Measurements from ENCODE around the gene SRPX2. TPM values are rescaled to one million over a fixed set of nuclear protein-coding genes. Genes with fewer than 3 reads are reported as not detected.

Gene SRPX2
- total and polyA plus RNA-seq, 12 donors: 9.0 to 73.3 (median 17.9) TPM

- no peak for DNase-seq
- intact Hi-C loops (cut with DNase I): no loop called here
- Histone ChIP-seq H3K9me3 (replicated peaks in 1 of 3) (no peaks in the 10 kb centered on the region), H3K4me1 (replicated peaks in 1 of 2) (no peaks in the 10 kb centered on the region), H3K27me3 (peaks cover 4% of the 10 kb centered on the region), H3K27ac (no peak overlapping the region), H3K4me3 (no peak overlapping the region), H3K36me3 (replicated peaks in 1 of 2) (no peaks in the 10 kb centered on the region)
- 68 to 81% (median 73%) methylated on average over 5 of the region's 5 CpGs for WGBS, 4 donors
- TF ChIP-seq, protein P1, sequence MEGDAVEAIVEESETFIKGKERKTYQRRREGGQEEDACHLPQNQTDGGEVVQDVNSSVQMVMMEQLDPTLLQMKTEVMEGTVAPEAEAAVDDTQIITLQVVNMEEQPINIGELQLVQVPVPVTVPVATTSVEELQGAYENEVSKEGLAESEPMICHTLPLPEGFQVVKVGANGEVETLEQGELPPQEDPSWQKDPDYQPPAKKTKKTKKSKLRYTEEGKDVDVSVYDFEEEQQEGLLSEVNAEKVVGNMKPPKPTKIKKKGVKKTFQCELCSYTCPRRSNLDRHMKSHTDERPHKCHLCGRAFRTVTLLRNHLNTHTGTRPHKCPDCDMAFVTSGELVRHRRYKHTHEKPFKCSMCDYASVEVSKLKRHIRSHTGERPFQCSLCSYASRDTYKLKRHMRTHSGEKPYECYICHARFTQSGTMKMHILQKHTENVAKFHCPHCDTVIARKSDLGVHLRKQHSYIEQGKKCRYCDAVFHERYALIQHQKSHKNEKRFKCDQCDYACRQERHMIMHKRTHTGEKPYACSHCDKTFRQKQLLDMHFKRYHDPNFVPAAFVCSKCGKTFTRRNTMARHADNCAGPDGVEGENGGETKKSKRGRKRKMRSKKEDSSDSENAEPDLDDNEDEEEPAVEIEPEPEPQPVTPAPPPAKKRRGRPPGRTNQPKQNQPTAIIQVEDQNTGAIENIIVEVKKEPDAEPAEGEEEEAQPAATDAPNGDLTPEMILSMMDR (IDR thresholded peaks at IDR 0.05): no peak
- TF ChIP-seq POLR2A (IDR thresholded peaks at IDR 0.05): no peak
Measured at GRCh38 chrX:100611951-100612350, 32.0 kb upstream of the SRPX2 start.

DNA sequence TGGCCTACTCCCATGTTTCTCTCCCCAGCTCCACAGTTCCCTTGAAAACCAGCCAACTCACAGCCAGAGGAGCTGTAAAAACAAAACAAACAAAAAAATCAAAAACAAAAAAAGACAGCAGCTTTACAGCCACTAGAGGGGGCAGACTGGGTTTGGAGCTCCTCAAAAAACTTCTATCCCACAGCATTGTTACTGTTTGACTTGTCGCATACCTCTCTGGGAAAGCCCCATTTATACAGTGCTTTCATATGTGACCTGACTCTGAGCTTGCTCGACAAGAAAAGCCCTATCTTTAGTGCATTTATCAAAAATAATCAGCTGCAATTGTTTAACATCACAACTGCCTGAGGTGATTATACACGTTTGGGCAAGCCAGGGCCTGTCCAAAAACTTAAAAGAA lies 29.0 kb upstream of the SRPX2 start:
- intact Hi-C loops (cut with DNase I): no loop called here
- Histone ChIP-seq H3K4me3 (no peak overlapping the region), H3K27me3 (peaks cover 4% of the 10 kb centered on the region), H3K9me3 (replicated peaks in 1 of 3) (no peaks in the 10 kb centered on the region), H3K36me3 (replicated peaks in 1 of 2) (no peaks in the 10 kb centered on the region), H3K27ac (no peak overlapping the region), H3K4me1 (replicated peaks in 1 of 2) (no peaks in the 10 kb centered on the region)
- DNase-seq: peak in 6 of 7 donors; percentile 17 to 49 (median 28)
- WGBS, 4 donors: 15 to 41% (median 22%) methylated on average over 3 of the region's 3 CpGs
- TF ChIP-seq POLR2A (IDR thresholded peaks at IDR 0.05): no peak
- TF ChIP-seq, protein P1 (IDR thresholded peaks at IDR 0.05): peak; percentile 11 to 41 (median 33)

- no peak for DNase-seq
- H3K27ac ChIP-seq: no peak overlapping the region
- H3K9me3 ChIP-seq (replicated peaks in 1 of 3): no peaks in the 10 kb centered on the region
- TF ChIP-seq, protein P1 (IDR thresholded peaks at IDR 0.05): no peak
- no peak for TF ChIP-seq POLR2A (IDR thresholded peaks at IDR 0.05)
- H3K4me3 ChIP-seq: no peak overlapping the region
- 68 to 80% (median 74%) methylated on average over 4 of the region's 4 CpGs for WGBS, 4 donors
- no peaks in the 10 kb centered on the region for H3K27me3 ChIP-seq
- intact Hi-C loops (cut with DNase I): no loop called here
- no peaks in the 10 kb centered on the region for H3K36me3 ChIP-seq (replicated peaks in 1 of 2)
- no peaks in the 10 kb centered on the region for H3K4me1 ChIP-seq (replicated peaks in 1 of 2)
Measured at GRCh38 chrX:100623001-100623400, 21.0 kb upstream of the SRPX2 start.

GRCh38 chrX:100625985-100626491 lies 18.0 kb upstream of the SRPX2 start:
- no peak for TF ChIP-seq POLR2A (IDR thresholded peaks at IDR 0.05)
- TF ChIP-seq, protein P1 (IDR thresholded peaks at IDR 0.05): no peak
- intact Hi-C loops (cut with DNase I): no loop called here

More at GRCh38 chrX:100625985-100626491, 18.0 kb upstream of the SRPX2 start:
- 71 to 80% (median 75%) methylated on average over 5 of the region's 5 CpGs for WGBS, 4 donors
- no peaks in the 10 kb centered on the region for H3K9me3 ChIP-seq (replicated peaks in 1 of 3)
- H3K27me3 ChIP-seq: no peaks in the 10 kb centered on the region
- no peak overlapping the region for H3K4me3 ChIP-seq
- H3K36me3 ChIP-seq (replicated peaks in 1 of 2): no peaks in the 10 kb centered on the region
- DNase-seq: no peak
- H3K4me1 ChIP-seq (replicated peaks in 1 of 2): no peaks in the 10 kb centered on the region
- no peak overlapping the region for H3K27ac ChIP-seq
